H54 (cell line): Measurements from ENCODE around the gene REXO1.

Experiments
- DNase-seq: peaks from one replicate; pipeline ENCODE4 v3.0.0; 2011; ENCODE audit warnings: low spot score, mixed read lengths; ENCODE audit not compliant: insufficient read length
- FAIRE-seq: peaks from 3 replicates; lab custom pipeline; 2011; peaks lifted over from hg19 to GRCh38; lab: Jason Lieb, UNC
- POLR2A ChIP-seq: IDR thresholded peaks from 2 replicates; pipeline ENCODE4 v1.6.1; 2011; ENCODE audit warnings: low read depth, mild to moderate bottlenecking, low read length

REXO1 gene

GRCh38 chr19:1872807-1873523 is 24.7 kb upstream of the REXO1 start:
- no peak for DNase-seq
- FAIRE-seq, result no peak
- no peak for TF ChIP-seq POLR2A

- TF ChIP-seq POLR2A, result no peak
- DNase-seq (no peak), FAIRE-seq (no peak)
These were observed 23.3 kb upstream of the REXO1 start for GRCh38 chr19:1871630-1872029.

- no peak for FAIRE-seq
- DNase-seq, result no peak
- TF ChIP-seq POLR2A, result no peak
These were observed 22.9 kb upstream of the REXO1 start for GRCh38 chr19:1871140-1871597.

- no peak for TF ChIP-seq POLR2A
- FAIRE-seq (no peak), DNase-seq (no peak)
These were observed 20.7 kb upstream of the REXO1 start for GRCh38 chr19:1868971-1869370.

GRCh38 chr19:1867349-1867724 is 19.1 kb upstream of the REXO1 start:
- FAIRE-seq, result no peak
- no peak for DNase-seq
- TF ChIP-seq POLR2A, result no peak

- FAIRE-seq (no peak), DNase-seq (no peak)
- no peak for TF ChIP-seq POLR2A
These were observed 18.5 kb upstream of the REXO1 start for GRCh38 chr19:1866693-1867348.

- DNase-seq, result no peak
- FAIRE-seq, result no peak
These were observed 17.1 kb upstream of the REXO1 start for GRCh38 chr19:1865172-1866010.

GRCh38 chr19:1864480-1865171 is 16.3 kb upstream of the REXO1 start:
- FAIRE-seq (no peak), DNase-seq (peak; percentile 88)
- peak; percentile 26; the same call in 1 of the 2 replicates for TF ChIP-seq POLR2A

More at GRCh38 chr19:1865172-1866010, 17.1 kb upstream of the REXO1 start:
- TF ChIP-seq POLR2A, result no peak

- DNase-seq (peak; percentile 97), FAIRE-seq (no peak)
- peak; percentile 40 for TF ChIP-seq POLR2A
These were observed 15.6 kb upstream of the REXO1 start for GRCh38 chr19:1863638-1864479.

GRCh38 chr19:1863328-1863637 is 15.0 kb upstream of the REXO1 start, which contains the start of gene KLF16:
TSS of gene KLF16 (minus strand) at chr19:1863579. CDS start at chr19:1863497, 82 bp downstream.
- TF ChIP-seq POLR2A, result peak; percentile 72
- no peak for FAIRE-seq
- DNase-seq, result peak; percentile 55

GRCh38 chr19:1862424-1863327 is 14.4 kb upstream of the REXO1 start:
- TF ChIP-seq POLR2A, result no peak
- DNase-seq (peak; percentile 77), FAIRE-seq (no peak)

- no peak for FAIRE-seq
- TF ChIP-seq POLR2A, result no peak
- no peak for DNase-seq
These were observed 13.8 kb upstream of the REXO1 start for GRCh38 chr19:1862068-1862423.
